HepG2 (cell line): Measurements from ENCODE around the gene FAT1. TPM values are rescaled to one million over a fixed set of nuclear protein-coding genes. Genes with fewer than 3 reads are reported as not detected.
A peak's percentile ranks its signal among the peaks of the same experiment; 100 is the strongest.

Experiments used
- ARHGAP35 ChIP-seq: sonication (generic); formaldehyde crosslinking; IDR thresholded peaks from 2 replicates; pipeline ENCODE4 v1.9.0; 2022; ENCODE audit warnings: mild to moderate bottlenecking, inconsistent platforms, moderate library complexity, missing genetic modification reagents, borderline replicate concordance
- FLYWCH1 ChIP-seq: sonication (generic); formaldehyde crosslinking; IDR thresholded peaks from 2 replicates; pipeline ENCODE4 v1.8.1; 2023; ENCODE audit warnings: mild to moderate bottlenecking, missing genetic modification reagents
- GFI1 ChIP-seq: sonication (generic); formaldehyde crosslinking; IDR thresholded peaks from 2 replicates; pipeline ENCODE4 v1.5.0; 2020; ENCODE audit warnings: missing genetic modification reagents, mild to moderate bottlenecking, borderline replicate concordance
- HNF4A ChIP-seq: sonication (generic); formaldehyde crosslinking; IDR thresholded peaks from 2 replicates; pipeline ENCODE4 v1.4.0; 2020; ENCODE audit warnings: missing genetic modification reagents
- MIER3 ChIP-seq: IDR thresholded peaks from 2 replicates; pipeline ENCODE4 v1.6.1; 2016; ENCODE audit warnings: missing compliant biosample characterization, borderline replicate concordance
- MTF2 ChIP-seq: sonication (generic); formaldehyde crosslinking; IDR thresholded peaks from 2 replicates; pipeline ENCODE4 v1.5.0; 2020; ENCODE audit warnings: missing genetic modification reagents, borderline replicate concordance
- NR1H2 ChIP-seq: sonication (generic); formaldehyde crosslinking; IDR thresholded peaks from 2 replicates; pipeline ENCODE4 v1.8.1; 2022; ENCODE audit warnings: low read depth, missing genetic modification reagents, borderline replicate concordance
- POLR2AphosphoS5 ChIP-seq: IDR thresholded peaks from 2 replicates; pipeline ENCODE4 v1.6.1; 2012; ENCODE audit warnings: low read depth, low read length
- POLR2G ChIP-seq: fragments of 200-400 bp; formaldehyde crosslinking; IDR thresholded peaks from 2 replicates; pipeline ENCODE4 v1.6.1; 2018; ENCODE audit warnings: mild to moderate bottlenecking, low read depth, low read length, moderate library complexity
- RFXAP ChIP-seq: sonication (generic); formaldehyde crosslinking; IDR thresholded peaks from 2 replicates; pipeline ENCODE4 v1.4.0; 2020; ENCODE audit warnings: missing genetic modification reagents, borderline replicate concordance
- SATB2 ChIP-seq: sonication (generic); formaldehyde crosslinking; IDR thresholded peaks from 2 replicates; pipeline ENCODE4 v1.5.0; 2020; ENCODE audit warnings: missing genetic modification reagents
- SRSF1 ChIP-seq: fragments of 200-400 bp; formaldehyde crosslinking; optimal IDR thresholded peaks from 2 replicates; pipeline ENCODE3; 2017; ENCODE audit warnings: mild to moderate bottlenecking, low read depth, low read length, moderate library complexity
- TBX3 ChIP-seq: fragments of 450-650 bp; IDR thresholded peaks from 2 replicates; pipeline ENCODE4 v1.6.1; 2017; ENCODE audit warnings: antibody characterized with exemption, mild to moderate bottlenecking, inconsistent platforms, borderline replicate concordance
- ZNF3 ChIP-seq: IDR thresholded peaks from 2 replicates; pipeline ENCODE4 v1.7.0; 2017; ENCODE audit warnings: inconsistent platforms
- ZNF501 ChIP-seq: sonication (generic); formaldehyde crosslinking; IDR thresholded peaks from 2 replicates; pipeline ENCODE4 v1.5.1; 2020; ENCODE audit warnings: mild to moderate bottlenecking, moderate library complexity, missing genetic modification reagents
- ZNF782 ChIP-seq: sonication (generic); formaldehyde crosslinking; IDR thresholded peaks from 2 replicates; pipeline ENCODE4 v1.4.0; 2020; ENCODE audit warnings: missing genetic modification reagents, mild to moderate bottlenecking, borderline replicate concordance
- polyA plus RNA-seq, 8 experiments: library from polyadenylated mRNA; depleted of rRNA in 3 of 8; stranded (reverse) in 7 of 8; unstranded in 1 of 8; fragments of >200 nt; fragmentation: Illumina TruSeq in 4 of 8; extraction: Trizol in 4 of 8; gene quantifications; 2 replicates each; pipeline versions ENCODE4 v1.2.1 to v1.2.3, GENCODE V29; 2011 to 2016; ENCODE audit warnings: low read depth in 4 of 8, missing spikeins in 1 of 8, mixed read lengths in 1 of 8; ENCODE audit not compliant: insufficient read depth in 1 of 8
- total RNA-seq, 5 experiments: library from RNA; depleted of rRNA; stranded (reverse); fragments of >200 nt; fragmentation: Illumina TruSeq; extraction: Trizol; gene quantifications; 2 replicates each; pipeline ENCODE4 v1.2.3, GENCODE V29; 2016; ENCODE audit warnings: low read depth in 1 of 5
- TF ChIP-seq, protein P1 (sequence below): sonication (generic); formaldehyde crosslinking; IDR thresholded peaks from 2 replicates; pipeline ENCODE4 v1.5.0; 2020; ENCODE audit warnings: missing genetic modification reagents, mild to moderate bottlenecking, borderline replicate concordance
- TF ChIP-seq, protein P2 (sequence below): sonication (generic); formaldehyde crosslinking; IDR thresholded peaks from 2 replicates; pipeline ENCODE4 v1.4.0; 2020; ENCODE audit warnings: missing genetic modification reagents, low read depth, mild to moderate bottlenecking, borderline replicate concordance
- TF ChIP-seq, protein P3 (sequence below): sonication (generic); formaldehyde crosslinking; IDR thresholded peaks from 2 replicates; pipeline ENCODE4 v1.5.0; 2020; ENCODE audit warnings: missing genetic modification reagents
- TF ChIP-seq, protein P4 (sequence below): sonication (generic); formaldehyde crosslinking; IDR thresholded peaks from 2 replicates; pipeline ENCODE4 v1.4.0; 2020; ENCODE audit warnings: missing genetic modification reagents
- TF ChIP-seq, protein P5 (sequence below): IDR thresholded peaks from 2 replicates; pipeline ENCODE4 v1.6.1; 2016; ENCODE audit warnings: missing biosample characterization, missing genetic modification reagents, low read depth
- TF ChIP-seq, protein P6 (sequence below): sonication (generic); formaldehyde crosslinking; conservative IDR thresholded peaks from 2 replicates; pipeline ENCODE4 v1.5.0; 2020; ENCODE audit warnings: missing genetic modification reagents

The FAT1 gene
- total and polyA plus RNA-seq, 2 of the 13 experiments (the other 11 are each of a cell fraction or from before 2014, with no cell fraction given): 185 to 216 TPM

DNA sequence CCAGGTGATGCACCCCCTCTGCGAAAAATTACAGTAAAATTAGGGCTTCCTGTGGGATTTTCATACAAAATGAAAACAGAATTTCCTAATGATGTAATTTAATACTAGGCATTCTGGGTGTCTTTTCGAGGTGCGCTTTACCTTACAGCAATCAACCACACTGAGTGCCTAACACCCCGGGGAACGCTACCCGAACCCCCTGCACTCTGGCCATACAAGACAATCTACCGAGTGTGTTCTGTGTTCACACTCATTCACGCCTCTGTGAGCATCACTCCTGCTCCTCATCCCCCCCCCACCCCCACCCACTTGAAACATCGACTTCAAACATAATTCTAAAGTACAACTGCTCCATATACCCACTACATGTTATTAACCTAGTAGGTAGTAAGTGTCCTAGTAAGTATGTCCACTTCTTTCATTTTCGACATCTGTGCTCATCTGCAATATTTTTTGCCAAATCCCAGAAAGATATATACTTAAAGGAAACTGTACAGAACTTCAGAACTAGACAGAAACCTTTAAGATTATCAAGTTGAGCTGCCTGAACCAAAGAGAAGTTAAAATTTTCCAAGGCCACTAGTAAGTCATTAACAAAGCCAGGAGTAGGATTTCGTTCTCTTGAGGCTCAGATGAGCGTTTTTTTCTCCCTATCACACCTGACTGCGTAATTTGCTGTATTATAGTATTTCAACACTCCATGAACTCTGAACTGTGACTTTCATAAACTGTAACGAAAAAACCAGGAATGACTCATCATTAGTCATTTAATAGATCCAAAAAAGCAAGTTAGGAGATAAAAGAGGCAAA, 80.0 kb downstream of the FAT1 start (continued):
- no peak for TF ChIP-seq RFXAP (CRISPR knock-in tag)
- TF ChIP-seq, protein P1, sequence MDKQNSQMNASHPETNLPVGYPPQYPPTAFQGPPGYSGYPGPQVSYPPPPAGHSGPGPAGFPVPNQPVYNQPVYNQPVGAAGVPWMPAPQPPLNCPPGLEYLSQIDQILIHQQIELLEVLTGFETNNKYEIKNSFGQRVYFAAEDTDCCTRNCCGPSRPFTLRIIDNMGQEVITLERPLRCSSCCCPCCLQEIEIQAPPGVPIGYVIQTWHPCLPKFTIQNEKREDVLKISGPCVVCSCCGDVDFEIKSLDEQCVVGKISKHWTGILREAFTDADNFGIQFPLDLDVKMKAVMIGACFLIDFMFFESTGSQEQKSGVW (CRISPR knock-in tag): no peak
- TF ChIP-seq FLYWCH1 (CRISPR knock-in tag): no peak
- TF ChIP-seq, protein P2, sequence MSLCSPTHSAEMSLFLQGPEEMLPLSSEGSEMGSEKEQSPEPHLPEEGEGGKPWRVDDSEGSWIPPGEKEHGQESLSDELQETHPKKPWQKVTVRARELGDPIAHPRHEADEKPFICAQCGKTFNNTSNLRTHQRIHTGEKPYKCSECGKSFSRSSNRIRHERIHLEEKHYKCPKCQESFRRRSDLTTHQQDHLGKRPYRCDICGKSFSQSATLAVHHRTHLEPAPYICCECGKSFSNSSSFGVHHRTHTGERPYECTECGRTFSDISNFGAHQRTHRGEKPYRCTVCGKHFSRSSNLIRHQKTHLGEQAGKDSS (CRISPR knock-in tag): no peak
- no peak for TF ChIP-seq SATB2 (CRISPR knock-in tag)
- no peak for TF ChIP-seq MTF2
- TF ChIP-seq, protein P3, sequence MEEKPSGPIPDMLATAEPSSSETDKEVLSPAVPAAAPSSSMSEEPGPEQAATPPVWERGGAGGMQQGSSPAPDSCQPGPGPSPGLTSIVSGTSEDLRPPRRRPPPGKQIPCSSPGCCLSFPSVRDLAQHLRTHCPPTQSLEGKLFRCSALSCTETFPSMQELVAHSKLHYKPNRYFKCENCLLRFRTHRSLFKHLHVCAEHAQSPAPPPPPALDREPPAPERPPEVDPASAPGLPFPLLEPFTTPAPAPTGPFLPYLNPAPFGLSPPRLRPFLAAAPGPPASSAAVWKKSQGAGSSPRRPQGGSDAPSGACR (CRISPR knock-in tag): no peak
- TF ChIP-seq GFI1 (CRISPR knock-in tag): no peak
- TF ChIP-seq, protein P4, sequence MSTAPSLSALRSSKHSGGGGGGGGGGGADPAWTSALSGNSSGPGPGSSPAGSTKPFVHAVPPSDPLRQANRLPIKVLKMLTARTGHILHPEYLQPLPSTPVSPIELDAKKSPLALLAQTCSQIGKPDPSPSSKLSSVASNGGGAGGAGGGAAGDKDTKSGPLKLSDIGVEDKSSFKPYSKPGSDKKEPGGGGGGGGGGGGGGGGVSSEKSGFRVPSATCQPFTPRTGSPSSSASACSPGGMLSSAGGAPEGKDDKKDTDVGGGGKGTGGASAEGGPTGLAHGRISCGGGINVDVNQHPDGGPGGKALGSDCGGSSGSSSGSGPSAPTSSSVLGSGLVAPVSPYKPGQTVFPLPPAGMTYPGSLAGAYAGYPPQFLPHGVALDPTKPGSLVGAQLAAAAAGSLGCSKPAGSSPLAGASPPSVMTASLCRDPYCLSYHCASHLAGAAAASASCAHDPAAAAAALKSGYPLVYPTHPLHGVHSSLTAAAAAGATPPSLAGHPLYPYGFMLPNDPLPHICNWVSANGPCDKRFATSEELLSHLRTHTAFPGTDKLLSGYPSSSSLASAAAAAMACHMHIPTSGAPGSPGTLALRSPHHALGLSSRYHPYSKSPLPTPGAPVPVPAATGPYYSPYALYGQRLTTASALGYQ: peak; percentile 63
- no peak for TF ChIP-seq SRSF1
- peak; percentile 39; the same call in 1 of the 2 replicates for TF ChIP-seq TBX3
- peak; percentile 90 for TF ChIP-seq HNF4A (CRISPR knock-in tag)
- TF ChIP-seq, protein P5, sequence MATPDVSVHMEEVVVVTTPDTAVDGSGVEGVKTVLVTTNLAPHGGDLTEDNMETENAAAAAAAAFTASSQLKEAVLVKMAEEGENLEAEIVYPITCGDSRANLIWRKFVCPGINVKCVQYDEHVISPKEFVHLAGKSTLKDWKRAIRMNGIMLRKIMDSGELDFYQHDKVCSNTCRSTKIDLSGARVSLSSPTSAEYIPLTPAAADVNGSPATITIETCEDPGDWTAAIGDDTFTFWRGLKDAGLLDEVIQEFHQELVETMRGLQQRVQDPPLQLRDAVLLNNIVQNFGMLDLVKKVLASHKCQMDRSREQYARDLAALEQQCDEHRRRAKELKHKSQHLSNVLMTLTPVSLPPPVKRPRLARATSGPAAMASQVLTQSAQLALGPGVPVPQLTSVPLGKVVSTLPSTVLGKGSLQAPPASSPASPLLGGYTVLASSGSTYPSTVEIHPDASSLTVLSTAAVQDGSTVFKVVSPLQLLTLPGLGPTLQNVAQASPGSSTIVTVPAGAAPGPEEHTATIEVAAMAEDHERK (CRISPR knock-in tag): no peak; the same call in 1 of the 2 replicates
- TF ChIP-seq ARHGAP35 (CRISPR knock-in tag): no peak
- TF ChIP-seq NR1H2 (CRISPR knock-in tag): no peak
- TF ChIP-seq, protein P6, sequence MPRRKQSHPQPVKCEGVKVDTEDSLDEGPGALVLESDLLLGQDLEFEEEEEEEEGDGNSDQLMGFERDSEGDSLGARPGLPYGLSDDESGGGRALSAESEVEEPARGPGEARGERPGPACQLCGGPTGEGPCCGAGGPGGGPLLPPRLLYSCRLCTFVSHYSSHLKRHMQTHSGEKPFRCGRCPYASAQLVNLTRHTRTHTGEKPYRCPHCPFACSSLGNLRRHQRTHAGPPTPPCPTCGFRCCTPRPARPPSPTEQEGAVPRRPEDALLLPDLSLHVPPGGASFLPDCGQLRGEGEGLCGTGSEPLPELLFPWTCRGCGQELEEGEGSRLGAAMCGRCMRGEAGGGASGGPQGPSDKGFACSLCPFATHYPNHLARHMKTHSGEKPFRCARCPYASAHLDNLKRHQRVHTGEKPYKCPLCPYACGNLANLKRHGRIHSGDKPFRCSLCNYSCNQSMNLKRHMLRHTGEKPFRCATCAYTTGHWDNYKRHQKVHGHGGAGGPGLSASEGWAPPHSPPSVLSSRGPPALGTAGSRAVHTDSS (CRISPR knock-in tag): no peak
- no peak for TF ChIP-seq ZNF501 (CRISPR knock-in tag)
- no peak for TF ChIP-seq ZNF3 (CRISPR knock-in tag)
- TF ChIP-seq POLR2AphosphoS5: no peak; the same call in 1 of the 2 replicates
- TF ChIP-seq ZNF782: no peak
- TF ChIP-seq MIER3 (CRISPR knock-in tag): 0 out of 2 replicates have a peak, but pooled peaks have one; percentile 34
- TF ChIP-seq POLR2G: no peak
